ENCODE results near the gene LAMB2. TPM values are rescaled to one million over a fixed set of nuclear protein-coding genes. Genes with fewer than 3 reads are reported as not detected.

LAMB2 gene
- total and polyA plus RNA-seq, 2 experiments from 2014 or later, result 71.3 to 154 TPM

DNA sequence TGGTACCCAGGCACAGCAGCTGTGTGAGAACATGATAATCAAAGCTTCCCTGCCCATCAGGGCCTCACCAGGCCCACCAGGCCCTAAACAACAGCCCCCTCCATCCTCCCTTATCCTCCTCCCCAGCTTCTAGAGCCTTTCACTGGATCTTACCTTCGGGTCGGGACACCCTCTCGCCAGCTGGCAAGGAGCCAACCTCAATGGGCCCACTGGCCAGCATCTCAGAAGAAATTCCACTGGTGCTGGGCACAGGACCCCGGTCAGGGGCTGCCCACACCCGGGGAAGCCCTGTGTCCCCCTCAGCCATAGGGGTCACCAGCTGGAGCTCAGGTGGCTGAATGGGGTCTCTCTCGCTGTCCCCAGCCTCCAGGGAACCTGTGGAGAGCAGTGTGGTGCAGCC is 21.5 kb downstream of the LAMB2 start (continued):
- TF ChIP-seq, protein P1, sequence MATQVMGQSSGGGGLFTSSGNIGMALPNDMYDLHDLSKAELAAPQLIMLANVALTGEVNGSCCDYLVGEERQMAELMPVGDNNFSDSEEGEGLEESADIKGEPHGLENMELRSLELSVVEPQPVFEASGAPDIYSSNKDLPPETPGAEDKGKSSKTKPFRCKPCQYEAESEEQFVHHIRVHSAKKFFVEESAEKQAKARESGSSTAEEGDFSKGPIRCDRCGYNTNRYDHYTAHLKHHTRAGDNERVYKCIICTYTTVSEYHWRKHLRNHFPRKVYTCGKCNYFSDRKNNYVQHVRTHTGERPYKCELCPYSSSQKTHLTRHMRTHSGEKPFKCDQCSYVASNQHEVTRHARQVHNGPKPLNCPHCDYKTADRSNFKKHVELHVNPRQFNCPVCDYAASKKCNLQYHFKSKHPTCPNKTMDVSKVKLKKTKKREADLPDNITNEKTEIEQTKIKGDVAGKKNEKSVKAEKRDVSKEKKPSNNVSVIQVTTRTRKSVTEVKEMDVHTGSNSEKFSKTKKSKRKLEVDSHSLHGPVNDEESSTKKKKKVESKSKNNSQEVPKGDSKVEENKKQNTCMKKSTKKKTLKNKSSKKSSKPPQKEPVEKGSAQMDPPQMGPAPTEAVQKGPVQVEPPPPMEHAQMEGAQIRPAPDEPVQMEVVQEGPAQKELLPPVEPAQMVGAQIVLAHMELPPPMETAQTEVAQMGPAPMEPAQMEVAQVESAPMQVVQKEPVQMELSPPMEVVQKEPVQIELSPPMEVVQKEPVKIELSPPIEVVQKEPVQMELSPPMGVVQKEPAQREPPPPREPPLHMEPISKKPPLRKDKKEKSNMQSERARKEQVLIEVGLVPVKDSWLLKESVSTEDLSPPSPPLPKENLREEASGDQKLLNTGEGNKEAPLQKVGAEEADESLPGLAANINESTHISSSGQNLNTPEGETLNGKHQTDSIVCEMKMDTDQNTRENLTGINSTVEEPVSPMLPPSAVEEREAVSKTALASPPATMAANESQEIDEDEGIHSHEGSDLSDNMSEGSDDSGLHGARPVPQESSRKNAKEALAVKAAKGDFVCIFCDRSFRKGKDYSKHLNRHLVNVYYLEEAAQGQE (IDR thresholded peaks at IDR 0.05; ENCODE audit: unreplicated experiment), result no peak
- TF ChIP-seq JUNB (IDR thresholded peaks at IDR 0.05; ENCODE audit: unreplicated experiment) (no peak), POLR2AphosphoS5 (IDR thresholded peaks at IDR 0.05; ENCODE audit: low read depth) (no peak), ZNF114 (CRISPR knock-in tag; IDR thresholded peaks at IDR 0.05) (no peak), EZH2 (IDR thresholded peaks at IDR 0.05; ENCODE audit: low read depth, unreplicated experiment) (no peak)
- TF ChIP-seq, protein P2, sequence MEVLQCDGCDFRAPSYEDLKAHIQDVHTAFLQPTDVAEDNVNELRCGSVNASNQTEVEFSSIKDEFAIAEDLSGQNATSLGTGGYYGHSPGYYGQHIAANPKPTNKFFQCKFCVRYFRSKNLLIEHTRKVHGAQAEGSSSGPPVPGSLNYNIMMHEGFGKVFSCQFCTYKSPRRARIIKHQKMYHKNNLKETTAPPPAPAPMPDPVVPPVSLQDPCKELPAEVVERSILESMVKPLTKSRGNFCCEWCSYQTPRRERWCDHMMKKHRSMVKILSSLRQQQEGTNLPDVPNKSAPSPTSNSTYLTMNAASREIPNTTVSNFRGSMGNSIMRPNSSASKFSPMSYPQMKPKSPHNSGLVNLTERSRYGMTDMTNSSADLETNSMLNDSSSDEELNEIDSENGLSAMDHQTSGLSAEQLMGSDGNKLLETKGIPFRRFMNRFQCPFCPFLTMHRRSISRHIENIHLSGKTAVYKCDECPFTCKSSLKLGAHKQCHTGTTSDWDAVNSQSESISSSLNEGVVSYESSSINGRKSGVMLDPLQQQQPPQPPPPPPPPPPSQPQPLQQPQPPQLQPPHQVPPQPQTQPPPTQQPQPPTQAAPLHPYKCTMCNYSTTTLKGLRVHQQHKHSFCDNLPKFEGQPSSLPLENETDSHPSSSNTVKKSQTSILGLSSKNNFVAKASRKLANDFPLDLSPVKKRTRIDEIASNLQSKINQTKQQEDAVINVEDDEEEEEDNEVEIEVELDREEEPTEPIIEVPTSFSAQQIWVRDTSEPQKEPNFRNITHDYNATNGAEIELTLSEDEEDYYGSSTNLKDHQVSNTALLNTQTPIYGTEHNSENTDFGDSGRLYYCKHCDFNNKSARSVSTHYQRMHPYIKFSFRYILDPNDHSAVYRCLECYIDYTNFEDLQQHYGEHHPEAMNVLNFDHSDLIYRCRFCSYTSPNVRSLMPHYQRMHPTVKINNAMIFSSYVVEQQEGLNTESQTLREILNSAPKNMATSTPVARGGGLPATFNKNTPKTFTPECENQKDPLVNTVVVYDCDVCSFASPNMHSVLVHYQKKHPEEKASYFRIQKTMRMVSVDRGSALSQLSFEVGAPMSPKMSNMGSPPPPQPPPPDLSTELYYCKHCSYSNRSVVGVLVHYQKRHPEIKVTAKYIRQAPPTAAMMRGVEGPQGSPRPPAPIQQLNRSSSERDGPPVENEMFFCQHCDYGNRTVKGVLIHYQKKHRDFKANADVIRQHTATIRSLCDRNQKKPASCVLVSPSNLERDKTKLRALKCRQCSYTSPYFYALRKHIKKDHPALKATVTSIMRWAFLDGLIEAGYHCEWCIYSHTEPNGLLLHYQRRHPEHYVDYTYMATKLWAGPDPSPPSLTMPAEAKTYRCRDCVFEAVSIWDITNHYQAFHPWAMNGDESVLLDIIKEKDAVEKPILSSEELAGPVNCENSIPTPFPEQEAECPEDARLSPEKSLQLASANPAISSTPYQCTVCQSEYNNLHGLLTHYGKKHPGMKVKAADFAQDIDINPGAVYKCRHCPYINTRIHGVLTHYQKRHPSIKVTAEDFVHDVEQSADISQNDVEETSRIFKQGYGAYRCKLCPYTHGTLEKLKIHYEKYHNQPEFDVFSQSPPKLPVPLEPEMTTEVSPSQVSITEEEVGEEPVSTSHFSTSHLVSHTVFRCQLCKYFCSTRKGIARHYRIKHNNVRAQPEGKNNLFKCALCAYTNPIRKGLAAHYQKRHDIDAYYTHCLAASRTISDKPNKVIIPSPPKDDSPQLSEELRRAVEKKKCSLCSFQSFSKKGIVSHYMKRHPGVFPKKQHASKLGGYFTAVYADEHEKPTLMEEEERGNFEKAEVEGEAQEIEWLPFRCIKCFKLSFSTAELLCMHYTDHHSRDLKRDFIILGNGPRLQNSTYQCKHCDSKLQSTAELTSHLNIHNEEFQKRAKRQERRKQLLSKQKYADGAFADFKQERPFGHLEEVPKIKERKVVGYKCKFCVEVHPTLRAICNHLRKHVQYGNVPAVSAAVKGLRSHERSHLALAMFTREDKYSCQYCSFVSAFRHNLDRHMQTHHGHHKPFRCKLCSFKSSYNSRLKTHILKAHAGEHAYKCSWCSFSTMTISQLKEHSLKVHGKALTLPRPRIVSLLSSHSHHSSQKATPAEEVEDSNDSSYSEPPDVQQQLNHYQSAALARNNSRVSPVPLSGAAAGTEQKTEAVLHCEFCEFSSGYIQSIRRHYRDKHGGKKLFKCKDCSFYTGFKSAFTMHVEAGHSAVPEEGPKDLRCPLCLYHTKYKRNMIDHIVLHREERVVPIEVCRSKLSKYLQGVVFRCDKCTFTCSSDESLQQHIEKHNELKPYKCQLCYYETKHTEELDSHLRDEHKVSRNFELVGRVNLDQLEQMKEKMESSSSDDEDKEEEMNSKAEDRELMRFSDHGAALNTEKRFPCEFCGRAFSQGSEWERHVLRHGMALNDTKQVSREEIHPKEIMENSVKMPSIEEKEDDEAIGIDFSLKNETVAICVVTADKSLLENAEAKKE (CRISPR knock-in tag; IDR thresholded peaks at IDR 0.05), result no peak

DNA sequence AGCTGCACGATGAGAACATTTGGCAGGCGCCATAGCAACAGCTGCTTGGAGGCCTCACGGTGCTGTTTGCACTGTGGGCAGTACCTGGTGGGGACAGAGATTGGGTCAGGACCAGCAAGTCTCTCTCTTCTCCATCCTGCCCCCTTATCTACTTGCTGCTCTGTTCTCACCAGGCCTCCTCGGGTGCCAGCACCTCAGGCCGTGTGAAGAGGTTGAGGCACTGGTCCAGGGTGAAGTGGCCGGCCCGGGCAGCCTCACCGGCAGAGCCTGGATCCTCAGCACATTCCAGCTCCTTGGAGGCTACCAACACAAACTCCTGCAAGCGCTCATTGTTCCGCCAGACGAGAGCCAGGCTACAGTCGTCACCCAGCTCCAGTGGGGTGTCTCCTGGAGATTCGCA is 22.1 kb downstream of the LAMB2 start:
- Histone ChIP-seq H3K4me2 (no peak overlapping the region), H3K9me2 (ENCODE audit: insufficient read depth) (no peaks in the 10 kb centered on the region), H3K4me1 (ENCODE audit: insufficient read depth) (peaks cover under 1% of the 10 kb centered on the region; the same call in 1 of the 2 replicates), H3F3A (replicated peaks; ENCODE audit: low read depth) (no peaks in the 10 kb centered on the region; the same call in 1 of the 2 replicates), H3K36me3 (ENCODE audit: insufficient read depth) (peaks cover 18% of the 10 kb centered on the region), H3K27ac (ENCODE audit: low read depth) (no peak overlapping the region), H3K79me2 (replicated peaks; ENCODE audit: insufficient read depth) (no peaks in the 10 kb centered on the region), H2AFZ (no peak overlapping the region), H3K4me3 (no peak overlapping the region), H3K27me3 (ENCODE audit: insufficient read depth) (no peaks in the 10 kb centered on the region), H4K20me1 (replicated peaks; ENCODE audit: insufficient read depth) (no peaks in the 10 kb centered on the region; the same call in 1 of the 2 replicates)
- peaks cover 2% of the 10 kb centered on the region for H3K4me1 Mint-ChIP-seq
- DNase-seq (ENCODE audit: low spot score) (no peak), ATAC-seq (no peak)
- H3K9me3 Mint-ChIP-seq, result no peaks in the 10 kb centered on the region; the same call in 2 of the 3 replicates
- no peak overlapping the region for H3K27ac Mint-ChIP-seq
- H3K27me3 Mint-ChIP-seq (ENCODE audit: insufficient read depth, low read depth, poor library complexity), result peaks cover 4% of the 10 kb centered on the region
- peaks cover 59% of the 10 kb centered on the region for H3K36me3 Mint-ChIP-seq (ENCODE audit: low read depth)
- H3K4me3 Mint-ChIP-seq, result no peak overlapping the region
- TF ChIP-seq JUNB (IDR thresholded peaks at IDR 0.05; ENCODE audit: unreplicated experiment) (no peak), ZNF331 (CRISPR knock-in tag; IDR thresholded peaks at IDR 0.05; ENCODE audit: low read depth) (no peak), EZH2phosphoT487 (IDR thresholded peaks at IDR 0.05; ENCODE audit: unreplicated experiment) (no peak)
